IPS-20b (cell line): ENCODE measurements around the gene SRBD1.

Source experiments
- H3K27ac ChIP-seq: one replicate; pipeline ENCODE4 v1.5.1; 2013; ENCODE audit warnings: low read length
- H3K27me3 ChIP-seq: 2 replicates; pipeline ENCODE4 v1.6.1; 2013; ENCODE audit warnings: mild to moderate bottlenecking, low read length, inconsistent platforms; ENCODE audit not compliant: insufficient read depth
- H3K36me3 ChIP-seq: 2 replicates; pipeline ENCODE4 v1.6.1; 2013; ENCODE audit warnings: low read depth, mild to moderate bottlenecking, inconsistent platforms, low read length, moderate library complexity; ENCODE audit not compliant: insufficient read depth
- H3K4me1 ChIP-seq: 2 replicates; pipeline ENCODE4 v1.6.1; 2013; ENCODE audit warnings: mild to moderate bottlenecking, control low read depth, inconsistent platforms, low read length, moderate library complexity; ENCODE audit not compliant: insufficient read depth
- H3K4me3 ChIP-seq: 2 replicates; pipeline ENCODE4 v1.5.1; 2013; ENCODE audit warnings: mild to moderate bottlenecking, low read length, inconsistent platforms
- H3K9ac ChIP-seq: 2 replicates; pipeline ENCODE4 v1.6.1; 2013; ENCODE audit warnings: low read depth, mild to moderate bottlenecking, inconsistent platforms, low read length, moderate library complexity
- H3K9me3 ChIP-seq: 2 replicates; pipeline ENCODE4 v1.6.1; 2013; ENCODE audit warnings: mild to moderate bottlenecking, low read depth, low read length, inconsistent platforms; ENCODE audit not compliant: insufficient read depth

Gene SRBD1

GRCh38 chr2:45380131-45380836 lies 230.8 kb downstream of the SRBD1 start:
- Histone ChIP-seq H3K36me3 (no peaks in the 10 kb centered on the region), H3K27me3 (no peaks in the 10 kb centered on the region), H3K4me3 (no peak overlapping the region), H3K4me1 (no peaks in the 10 kb centered on the region), H3K9me3 (no peaks in the 10 kb centered on the region), H3K9ac (no peak overlapping the region), H3K27ac (no peak overlapping the region)

GRCh38 chr2:45379399-45380087 lies 231.5 kb downstream of the SRBD1 start:
- no peaks in the 10 kb centered on the region for H3K4me1 ChIP-seq
- H3K27ac ChIP-seq, result no peak overlapping the region
- no peaks in the 10 kb centered on the region for H3K36me3 ChIP-seq
- H3K9me3 ChIP-seq, result no peaks in the 10 kb centered on the region
- no peak overlapping the region for H3K4me3 ChIP-seq
- H3K9ac ChIP-seq, result no peak overlapping the region
- no peaks in the 10 kb centered on the region for H3K27me3 ChIP-seq

GRCh38 chr2:45373534-45373933 lies 237.5 kb downstream of the SRBD1 start:
- Histone ChIP-seq H3K9ac (no peak overlapping the region), H3K27ac (no peak overlapping the region), H3K9me3 (no peaks in the 10 kb centered on the region), H3K36me3 (no peaks in the 10 kb centered on the region), H3K4me3 (no peak overlapping the region), H3K4me1 (no peaks in the 10 kb centered on the region), H3K27me3 (no peaks in the 10 kb centered on the region)

- no peak overlapping the region for H3K4me3 ChIP-seq
- no peaks in the 10 kb centered on the region for H3K9me3 ChIP-seq
- no peak overlapping the region for H3K27ac ChIP-seq
- no peaks in the 10 kb centered on the region for H3K27me3 ChIP-seq
- no peak overlapping the region for H3K9ac ChIP-seq
- H3K4me1 ChIP-seq, result no peaks in the 10 kb centered on the region
- H3K36me3 ChIP-seq, result no peaks in the 10 kb centered on the region
Observed at GRCh38 chr2:45370369-45370768, 240.7 kb downstream of the SRBD1 start.

GRCh38 chr2:45368792-45369191 lies 242.3 kb downstream of the SRBD1 start:
- H3K27ac ChIP-seq, result no peak overlapping the region
- no peak overlapping the region for H3K4me3 ChIP-seq
- no peaks in the 10 kb centered on the region for H3K36me3 ChIP-seq
- H3K9me3 ChIP-seq, result no peaks in the 10 kb centered on the region
- no peak overlapping the region for H3K9ac ChIP-seq
- H3K4me1 ChIP-seq, result peaks cover 4% of the 10 kb centered on the region; the same call in 1 of the 2 replicates
- H3K27me3 ChIP-seq, result no peaks in the 10 kb centered on the region

- H3K27me3 ChIP-seq, result no peaks in the 10 kb centered on the region
- H3K36me3 ChIP-seq, result no peaks in the 10 kb centered on the region
Observed at GRCh38 chr2:45361666-45362065, 249.4 kb downstream of the SRBD1 start.

GRCh38 chr2:45354776-45355175 lies 256.3 kb downstream of the SRBD1 start:
- no peaks in the 10 kb centered on the region for H3K9me3 ChIP-seq
- no peaks in the 10 kb centered on the region for H3K4me1 ChIP-seq
- no peak overlapping the region for H3K9ac ChIP-seq
- no peak overlapping the region for H3K4me3 ChIP-seq
- no peak overlapping the region for H3K27ac ChIP-seq
- no peaks in the 10 kb centered on the region for H3K36me3 ChIP-seq
- H3K27me3 ChIP-seq, result no peaks in the 10 kb centered on the region

More at GRCh38 chr2:45361666-45362065, 249.4 kb downstream of the SRBD1 start:
- Histone ChIP-seq H3K27ac (no peak overlapping the region), H3K9ac (no peak overlapping the region), H3K4me3 (no peak overlapping the region), H3K4me1 (peaks cover 4% of the 10 kb centered on the region; the same call in 1 of the 2 replicates), H3K9me3 (no peaks in the 10 kb centered on the region)

- Histone ChIP-seq H3K27ac (no peak overlapping the region), H3K4me3 (no peak overlapping the region), H3K9me3 (no peaks in the 10 kb centered on the region), H3K9ac (no peak overlapping the region), H3K36me3 (no peaks in the 10 kb centered on the region), H3K27me3 (no peaks in the 10 kb centered on the region), H3K4me1 (no peaks in the 10 kb centered on the region)
Observed at GRCh38 chr2:45353879-45354278, 257.2 kb downstream of the SRBD1 start.

- Histone ChIP-seq H3K9ac (no peak overlapping the region), H3K27ac (no peak overlapping the region), H3K4me3 (no peak overlapping the region), H3K27me3 (no peaks in the 10 kb centered on the region), H3K36me3 (no peaks in the 10 kb centered on the region), H3K9me3 (no peaks in the 10 kb centered on the region), H3K4me1 (no peaks in the 10 kb centered on the region)
Observed at GRCh38 chr2:45352506-45352905, 258.6 kb downstream of the SRBD1 start.

- Histone ChIP-seq H3K27ac (no peak overlapping the region), H3K36me3 (no peaks in the 10 kb centered on the region), H3K9me3 (no peaks in the 10 kb centered on the region), H3K9ac (no peak overlapping the region), H3K27me3 (no peaks in the 10 kb centered on the region), H3K4me3 (no peak overlapping the region), H3K4me1 (no peaks in the 10 kb centered on the region)
Observed at GRCh38 chr2:45345331-45346234, 265.5 kb downstream of the SRBD1 start.

GRCh38 chr2:45344502-45344901 lies 266.6 kb downstream of the SRBD1 start:
- no peak overlapping the region for H3K4me3 ChIP-seq
- H3K4me1 ChIP-seq, result no peaks in the 10 kb centered on the region
- H3K27me3 ChIP-seq, result 0 out of 2 replicates have a peak, but pooled peaks cover 4% of the 10 kb centered on the region
- no peaks in the 10 kb centered on the region for H3K9me3 ChIP-seq
- no peak overlapping the region for H3K27ac ChIP-seq
- H3K9ac ChIP-seq, result no peak overlapping the region
- no peaks in the 10 kb centered on the region for H3K36me3 ChIP-seq
